HPDE6-E6E7 (cell line): ENCODE results near the gene JOSD2.
"Not testable (repeated sequence)": the region's sequence is repeated elsewhere in the genome, so short reads cannot be mapped to it uniquely, and the experiment has no call there.

ENCODE experiments used
- DNase-seq: peaks from one replicate; pipeline ENCODE4 v3.0.0; 2011; ENCODE audit warnings: missing footprints; ENCODE audit errors: extremely low spot score

JOSD2 gene

GRCh38 chr19:50475736-50476223, 35.2 kb downstream of the JOSD2 start:
- no peak for DNase-seq

GRCh38 chr19:50475101-50475568, 35.9 kb downstream of the JOSD2 start:
- no peak for DNase-seq

DNA sequence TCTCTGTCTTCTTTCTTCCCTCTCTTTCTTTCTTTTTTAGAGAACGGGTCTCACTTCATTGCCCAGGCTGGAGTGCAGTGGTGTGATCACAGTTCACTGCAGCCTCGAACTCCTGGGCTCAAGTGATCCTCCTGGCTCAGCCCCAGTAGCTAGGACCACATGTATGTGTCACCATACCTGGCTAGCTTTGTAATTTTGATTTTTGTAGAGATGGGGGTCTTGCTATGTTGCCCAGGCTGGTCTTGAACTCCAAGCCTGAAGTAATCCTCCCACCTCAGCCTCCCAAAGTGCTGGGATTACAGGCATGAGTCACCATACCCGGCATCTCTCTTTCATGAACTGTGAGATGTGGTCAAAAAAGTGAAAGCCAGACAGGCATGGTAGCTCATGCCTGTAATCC, 37.7 kb downstream of the JOSD2 start:
- not testable (repeated sequence) for DNase-seq

DNA sequence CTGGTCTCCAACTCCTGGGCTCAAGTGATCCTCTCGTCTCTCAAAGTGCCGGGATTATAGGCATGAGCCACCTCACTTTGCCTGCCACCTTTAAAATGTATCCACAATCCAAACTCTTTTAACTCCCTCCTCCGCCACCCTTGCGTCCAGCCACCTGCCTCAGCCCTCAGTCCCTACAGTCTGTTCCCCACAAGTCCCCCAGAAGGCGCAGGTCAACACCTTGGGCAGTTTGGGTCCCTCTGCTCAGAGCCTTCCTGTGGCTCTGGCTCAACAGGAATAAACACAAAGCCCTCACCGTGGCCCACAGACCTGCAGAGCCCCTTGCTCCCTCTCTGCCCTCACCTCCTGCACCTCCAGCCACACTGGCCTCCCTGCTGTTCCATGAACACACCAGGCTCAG, 42.2 kb downstream of the JOSD2 start:
- no peak for DNase-seq

GRCh38 chr19:50467566-50467965, 43.4 kb downstream of the JOSD2 start:
- no peak for DNase-seq

- no peak for DNase-seq
Measured at GRCh38 chr19:50466706-50467039, 44.3 kb downstream of the JOSD2 start.

GRCh38 chr19:50465986-50466705, 44.8 kb downstream of the JOSD2 start:
- no peak for DNase-seq

DNA sequence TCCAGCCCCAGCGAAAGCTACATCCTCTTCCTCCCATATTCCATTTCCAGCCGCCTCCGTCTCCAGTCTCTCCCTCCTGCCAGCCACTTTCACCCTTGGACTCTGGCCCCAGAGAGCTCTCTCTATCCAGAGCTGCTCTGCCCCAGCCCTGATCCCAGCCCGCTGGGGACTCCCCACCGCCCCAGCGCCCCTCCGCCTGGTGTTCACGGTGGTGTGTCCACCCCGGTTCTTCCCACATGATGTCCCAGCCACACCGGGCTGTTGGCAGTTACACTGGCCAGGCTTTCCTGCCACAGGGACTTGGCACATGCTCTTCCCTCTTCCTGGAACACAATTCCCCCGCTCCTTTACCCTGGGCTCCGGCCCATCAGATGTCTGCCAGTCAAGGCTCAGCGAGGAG, 46.0 kb downstream of the JOSD2 start:
- DNase-seq = no peak

DNA sequence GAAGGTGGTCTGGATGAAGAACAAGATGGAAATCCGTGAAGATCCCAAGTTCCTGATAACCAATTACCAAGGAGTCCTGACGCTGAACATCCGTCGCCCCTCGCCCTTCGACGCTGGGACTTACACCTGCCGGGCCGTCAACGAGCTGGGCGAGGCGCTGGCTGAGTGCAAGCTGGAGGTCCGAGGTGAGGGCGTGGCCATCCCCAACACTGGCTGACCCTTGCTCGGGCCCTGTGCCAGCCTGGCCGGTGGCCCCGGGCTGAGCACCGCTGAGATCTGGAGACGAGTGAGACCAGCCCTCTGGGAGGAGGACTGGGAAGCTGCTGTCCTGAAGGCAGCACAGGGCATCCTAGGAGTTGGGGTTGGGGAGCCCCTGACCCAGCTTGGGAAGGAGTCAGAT, 46.6 kb downstream of the JOSD2 start:
- DNase-seq = no peak

DNA sequence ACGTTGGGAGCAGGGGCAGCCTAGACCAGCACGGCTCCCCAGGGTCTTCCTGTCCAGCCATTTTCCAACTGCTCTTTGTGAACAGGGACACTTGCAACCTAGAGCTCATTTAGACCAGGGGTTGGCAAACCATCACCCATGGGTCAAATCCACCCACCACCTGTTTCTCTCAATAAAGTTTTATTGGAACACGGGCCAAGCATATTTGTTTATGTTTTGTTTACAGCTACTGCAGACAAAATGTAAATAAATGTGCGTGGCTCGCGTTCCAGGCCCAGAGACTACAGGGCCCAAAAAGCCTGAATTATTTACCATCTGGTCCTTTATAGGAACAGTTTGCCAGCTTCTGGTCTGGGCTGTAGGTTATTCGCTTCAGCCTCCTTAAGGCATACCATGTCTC, 48.0 kb downstream of the JOSD2 start:
- no peak for DNase-seq

DNA sequence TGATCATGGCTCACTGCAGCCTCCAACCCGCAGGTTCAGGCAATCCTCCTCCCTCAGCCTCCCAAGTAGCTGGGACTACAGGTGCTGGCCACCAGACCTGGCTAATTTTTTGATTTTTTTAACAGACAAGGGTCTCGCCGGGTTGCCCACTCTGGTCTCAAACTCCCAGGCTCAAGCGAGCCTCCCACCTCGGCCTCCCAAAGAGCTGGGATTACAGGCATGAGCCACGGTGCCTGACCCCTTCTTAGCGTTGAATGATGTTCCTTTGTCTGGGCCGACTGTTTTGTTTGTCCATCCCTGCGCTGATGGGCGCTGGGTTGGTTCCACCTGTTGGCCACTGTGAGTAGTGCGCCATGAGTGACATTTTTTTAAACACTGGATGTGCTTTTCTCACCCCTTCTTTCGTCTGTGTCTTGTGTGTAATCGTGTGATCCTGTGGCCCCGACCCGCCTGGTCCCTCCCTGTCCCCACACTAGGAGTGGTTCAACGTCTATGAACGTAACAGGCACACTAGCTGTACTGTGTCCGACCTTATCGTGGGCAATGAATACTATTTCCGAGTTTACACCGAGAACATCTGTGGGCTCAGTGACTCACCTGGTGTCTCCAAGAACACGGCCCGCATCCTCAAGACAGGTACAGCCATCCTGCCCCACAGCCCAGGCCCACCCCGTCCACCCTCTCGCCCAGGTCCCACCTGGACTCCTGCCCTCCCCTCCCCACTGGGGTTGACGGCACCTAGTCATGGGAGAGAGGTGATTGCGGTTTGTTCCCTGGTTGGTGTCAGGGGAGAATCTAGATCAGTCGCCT, 49.7 kb downstream of the JOSD2 start:
- peak; percentile 73 for DNase-seq

DNA sequence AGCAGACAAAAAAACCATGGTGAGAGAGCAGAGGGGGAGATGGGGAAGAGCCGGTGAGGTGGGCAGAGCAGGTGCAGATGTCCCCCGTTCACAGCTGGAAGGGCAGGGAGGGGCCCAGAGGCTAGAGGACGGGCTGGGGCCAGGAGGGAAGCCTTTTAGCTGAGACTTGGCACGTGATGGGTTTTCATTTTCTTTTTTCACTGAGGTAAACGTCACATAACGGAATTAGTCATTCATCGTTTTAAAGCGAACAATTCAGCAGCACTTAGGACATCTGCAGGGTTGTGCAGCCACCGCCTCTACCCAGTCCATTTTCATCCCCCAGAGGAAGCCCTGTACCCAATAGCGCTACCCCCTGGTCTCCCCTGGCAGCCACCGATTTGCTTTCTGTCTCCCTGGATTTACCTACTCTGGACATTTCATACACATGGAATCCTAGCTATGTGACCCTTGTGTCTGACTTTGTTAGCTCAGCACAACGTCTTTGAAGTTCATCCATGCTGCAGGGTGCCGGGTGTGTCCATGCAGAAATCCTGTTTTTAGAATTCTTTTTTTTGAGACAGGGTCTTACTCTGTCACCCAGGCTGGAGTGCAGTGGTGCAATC, 50.7 kb downstream of the JOSD2 start:
- no peak for DNase-seq

DNA sequence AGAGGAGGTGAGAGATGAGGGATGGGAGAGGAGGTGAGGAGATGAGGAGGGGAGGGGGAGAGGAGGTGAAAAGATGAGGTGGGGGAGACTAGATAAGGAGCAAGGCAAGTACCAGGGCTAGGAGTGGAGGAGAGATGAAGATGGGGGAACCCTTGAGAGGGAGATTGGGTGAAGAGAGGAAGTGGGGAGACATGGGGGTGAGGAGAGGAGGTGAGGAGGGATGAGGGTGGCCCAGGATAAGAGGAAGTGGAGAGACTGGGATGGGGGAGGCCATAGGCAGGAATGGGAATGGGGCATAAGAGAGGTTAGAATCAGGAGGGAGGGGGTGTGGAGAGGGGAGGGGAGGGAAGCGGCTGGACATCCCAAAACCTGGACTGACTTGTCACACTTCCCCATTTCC, 51.4 kb downstream of the JOSD2 start:
- DNase-seq = no peak

- DNase-seq = no peak
Measured at GRCh38 chr19:50459067-50459456, 51.9 kb downstream of the JOSD2 start.

GRCh38 chr19:50458396-50459066, 52.5 kb downstream of the JOSD2 start:
- DNase-seq = no peak

GRCh38 chr19:50457300-50457699, 53.7 kb downstream of the JOSD2 start:
- DNase-seq = no peak
